ENCODE results near the gene CTSV. TPM values are rescaled to one million over a fixed set of nuclear protein-coding genes. Genes with fewer than 3 reads are reported as not detected.

The CTSV gene
- total RNA-seq, 1 experiment from 2014 or later: 10.2 TPM

GRCh38 chr9:97052735-97053134, 13.8 kb upstream of the CTSV start:
- Histone ChIP-seq H3K27me3 (replicated peaks; ENCODE audit: insufficient read depth, low read depth, low read length, poor library complexity) (no peaks in the 10 kb centered on the region), H3K36me3 (ENCODE audit: insufficient read depth, low read length, poor library complexity, severe bottlenecking) (no peaks in the 10 kb centered on the region), H3K4me3 (ENCODE audit: low read depth, low read length, poor library complexity, severe bottlenecking) (no peak overlapping the region), H3K9me3 (ENCODE audit: low read depth, low read length, poor library complexity, severe bottlenecking) (no peaks in the 10 kb centered on the region), H3K4me1 (ENCODE audit: insufficient read depth, low read length, poor library complexity, severe bottlenecking) (peaks cover 26% of the 10 kb centered on the region), H3K27ac (ENCODE audit: low read depth, low read length, poor library complexity, severe bottlenecking) (no peak overlapping the region)
- DNase-seq (ENCODE audit: low spot score): no peak
- intact Hi-C loops (cut with micrococcal nuclease; ENCODE audit: unreplicated experiment): no loop called here
- CTCF ChIA-PET: no interaction called here
- POLR2A ChIA-PET (ENCODE audit: low non-redundant PET): no interaction called here
- TF ChIP-seq CTCF (conservative IDR thresholded peaks at IDR 0.05; ENCODE audit: low read depth, low read length) (no peak), EZH2 (IDR thresholded peaks at IDR 0.05; ENCODE audit: borderline replicate concordance, low read depth, low read length, poor library complexity, severe bottlenecking) (no peak)
- no TSS peak for BruUV-seq (replicated peaks)

GRCh38 chr9:97046228-97046627, 7.3 kb upstream of the CTSV start:
- CTCF ChIA-PET: no interaction called here
- TF ChIP-seq EZH2 (IDR thresholded peaks at IDR 0.05; ENCODE audit: borderline replicate concordance, low read depth, low read length, poor library complexity, severe bottlenecking) (no peak), CTCF (conservative IDR thresholded peaks at IDR 0.05; ENCODE audit: low read depth, low read length) (no peak)
- BruUV-seq (replicated peaks): no TSS peak
- Histone ChIP-seq H3K4me3 (ENCODE audit: low read depth, low read length, poor library complexity, severe bottlenecking) (no peak overlapping the region), H3K36me3 (ENCODE audit: insufficient read depth, low read length, poor library complexity, severe bottlenecking) (no peaks in the 10 kb centered on the region), H3K27me3 (replicated peaks; ENCODE audit: insufficient read depth, low read depth, low read length, poor library complexity) (no peaks in the 10 kb centered on the region), H3K27ac (ENCODE audit: low read depth, low read length, poor library complexity, severe bottlenecking) (no peak overlapping the region), H3K9me3 (ENCODE audit: low read depth, low read length, poor library complexity, severe bottlenecking) (no peaks in the 10 kb centered on the region), H3K4me1 (ENCODE audit: insufficient read depth, low read length, poor library complexity, severe bottlenecking) (peaks cover 9% of the 10 kb centered on the region)
- no peak for DNase-seq (ENCODE audit: low spot score)
- intact Hi-C loops (cut with micrococcal nuclease; ENCODE audit: unreplicated experiment): no loop called here
- POLR2A ChIA-PET (ENCODE audit: low non-redundant PET): no interaction called here

- intact Hi-C loops (cut with micrococcal nuclease; ENCODE audit: unreplicated experiment): no loop called here
- no TSS peak for BruUV-seq (replicated peaks)
- Histone ChIP-seq H3K4me3 (ENCODE audit: low read depth, low read length, poor library complexity, severe bottlenecking) (no peak overlapping the region), H3K36me3 (ENCODE audit: insufficient read depth, low read length, poor library complexity, severe bottlenecking) (no peaks in the 10 kb centered on the region), H3K27me3 (replicated peaks; ENCODE audit: insufficient read depth, low read depth, low read length, poor library complexity) (no peaks in the 10 kb centered on the region), H3K27ac (ENCODE audit: low read depth, low read length, poor library complexity, severe bottlenecking) (no peak overlapping the region), H3K4me1 (ENCODE audit: insufficient read depth, low read length, poor library complexity, severe bottlenecking) (peaks cover under 1% of the 10 kb centered on the region), H3K9me3 (ENCODE audit: low read depth, low read length, poor library complexity, severe bottlenecking) (no peaks in the 10 kb centered on the region)
- POLR2A ChIA-PET (ENCODE audit: low non-redundant PET): no interaction called here
- CTCF ChIA-PET: no interaction called here
- no peak for TF ChIP-seq CTCF (conservative IDR thresholded peaks at IDR 0.05; ENCODE audit: low read depth, low read length)
- TF ChIP-seq EZH2 (IDR thresholded peaks at IDR 0.05; ENCODE audit: borderline replicate concordance, low read depth, low read length, poor library complexity, severe bottlenecking): no peak
- DNase-seq (ENCODE audit: low spot score): no peak
These were observed 6.4 kb upstream of the CTSV start for GRCh38 chr9:97045300-97045699.

All from A673 (cell line).